ENCODE results near the gene NEIL1.
"Not testable (repeated sequence)": the region's sequence is repeated elsewhere in the genome, so short reads cannot be mapped to it uniquely, and the experiment has no call there.

Gene NEIL1, protein sequence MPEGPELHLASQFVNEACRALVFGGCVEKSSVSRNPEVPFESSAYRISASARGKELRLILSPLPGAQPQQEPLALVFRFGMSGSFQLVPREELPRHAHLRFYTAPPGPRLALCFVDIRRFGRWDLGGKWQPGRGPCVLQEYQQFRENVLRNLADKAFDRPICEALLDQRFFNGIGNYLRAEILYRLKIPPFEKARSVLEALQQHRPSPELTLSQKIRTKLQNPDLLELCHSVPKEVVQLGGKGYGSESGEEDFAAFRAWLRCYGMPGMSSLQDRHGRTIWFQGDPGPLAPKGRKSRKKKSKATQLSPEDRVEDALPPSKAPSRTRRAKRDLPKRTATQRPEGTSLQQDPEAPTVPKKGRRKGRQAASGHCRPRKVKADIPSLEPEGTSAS

GRCh38 chr15:75346796-75347221, at the start of gene NEIL1:
TSS of gene NEIL1 (plus strand) at chr15:75347039. CDS start at chr15:75348906, 1,867 bp downstream.
- TF ChIP-seq ZNF274 (IDR thresholded peaks at IDR 0.05; ENCODE audit: low read depth, low read length), result no peak
- H3K4me3 ChIP-seq (ENCODE audit: low read length), result peak within 1 kb of the TSS; percentile 60

GRCh38 chr15:75298541-75299310, 48.1 kb upstream of the NEIL1 start:
- not testable (repeated sequence) for H3K4me3 ChIP-seq (ENCODE audit: low read length)

- H3K4me3 ChIP-seq (ENCODE audit: low read length), result not testable (repeated sequence)
Observed at GRCh38 chr15:75299311-75299688, 47.5 kb upstream of the NEIL1 start.

- H3K4me3 ChIP-seq (ENCODE audit: low read length), result not testable (repeated sequence)
Observed at GRCh38 chr15:75300026-75300425, 46.8 kb upstream of the NEIL1 start.

DNA sequence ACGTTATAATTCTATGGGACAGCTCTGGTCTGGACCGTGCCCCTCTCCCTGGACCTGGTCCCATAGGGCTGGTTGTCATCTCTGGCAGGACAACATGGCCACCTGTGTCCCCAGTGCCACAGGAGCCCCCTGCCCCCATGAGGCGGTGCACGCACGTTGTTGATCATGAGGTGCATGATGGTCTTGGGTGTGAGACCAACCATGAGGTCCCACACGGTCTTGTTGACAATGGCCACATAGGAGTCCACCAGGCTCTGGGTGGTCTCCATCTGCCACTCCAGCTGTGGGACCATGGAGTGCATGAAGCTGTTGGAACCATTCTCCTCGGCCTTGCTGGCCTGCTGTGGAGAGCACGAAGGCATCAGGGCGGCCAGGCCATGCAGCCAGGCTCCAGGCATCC, 44.5 kb upstream of the NEIL1 start:
- TF ChIP-seq ZNF274 (IDR thresholded peaks at IDR 0.05; ENCODE audit: low read depth, low read length), result no peak
- H3K4me3 ChIP-seq (ENCODE audit: low read length), result no peak overlapping the region

DNA sequence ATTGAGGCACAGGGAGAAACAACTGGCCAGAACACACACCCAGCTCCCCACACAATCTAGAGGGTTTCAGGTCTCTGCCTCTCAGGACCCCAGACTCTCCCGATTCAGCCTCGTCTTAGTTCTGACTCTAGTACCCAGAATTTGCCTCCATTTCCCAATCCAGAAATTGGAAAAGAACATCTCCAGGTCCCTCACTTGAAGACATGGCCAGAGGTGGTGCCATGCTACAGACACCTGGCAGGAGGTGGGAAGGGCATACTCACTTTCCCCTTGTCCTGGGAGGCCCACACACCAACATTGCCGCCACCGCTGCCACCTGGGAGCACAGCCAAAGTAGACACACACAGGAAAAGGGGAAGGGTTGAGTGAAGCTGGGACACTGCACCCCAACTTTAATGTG, 44.1 kb upstream of the NEIL1 start:
- H3K4me3 ChIP-seq (ENCODE audit: low read length), result not testable (repeated sequence)

DNA sequence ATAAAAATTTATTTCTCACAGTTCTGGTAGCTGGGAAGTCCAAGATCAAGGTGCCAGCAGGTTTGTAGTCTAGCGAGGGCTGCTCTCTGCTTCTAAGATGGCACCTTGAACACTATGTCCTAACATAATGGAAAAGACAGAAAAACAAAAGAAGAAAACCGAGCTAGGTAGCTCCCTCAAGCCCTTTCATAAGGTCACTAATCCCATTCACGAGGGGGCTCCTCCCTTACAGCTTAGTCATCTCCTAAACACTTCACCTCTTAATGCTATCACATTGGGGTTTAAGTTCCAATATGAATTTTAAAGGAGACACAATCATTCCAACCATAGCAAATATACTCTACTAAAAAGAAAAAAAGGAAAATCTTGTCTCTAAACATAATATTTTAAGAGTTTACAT, 40.7 kb upstream of the NEIL1 start:
- H3K4me3 ChIP-seq (ENCODE audit: low read length), result no peak overlapping the region
- TF ChIP-seq ZNF274 (IDR thresholded peaks at IDR 0.05; ENCODE audit: low read depth, low read length), result no peak

DNA sequence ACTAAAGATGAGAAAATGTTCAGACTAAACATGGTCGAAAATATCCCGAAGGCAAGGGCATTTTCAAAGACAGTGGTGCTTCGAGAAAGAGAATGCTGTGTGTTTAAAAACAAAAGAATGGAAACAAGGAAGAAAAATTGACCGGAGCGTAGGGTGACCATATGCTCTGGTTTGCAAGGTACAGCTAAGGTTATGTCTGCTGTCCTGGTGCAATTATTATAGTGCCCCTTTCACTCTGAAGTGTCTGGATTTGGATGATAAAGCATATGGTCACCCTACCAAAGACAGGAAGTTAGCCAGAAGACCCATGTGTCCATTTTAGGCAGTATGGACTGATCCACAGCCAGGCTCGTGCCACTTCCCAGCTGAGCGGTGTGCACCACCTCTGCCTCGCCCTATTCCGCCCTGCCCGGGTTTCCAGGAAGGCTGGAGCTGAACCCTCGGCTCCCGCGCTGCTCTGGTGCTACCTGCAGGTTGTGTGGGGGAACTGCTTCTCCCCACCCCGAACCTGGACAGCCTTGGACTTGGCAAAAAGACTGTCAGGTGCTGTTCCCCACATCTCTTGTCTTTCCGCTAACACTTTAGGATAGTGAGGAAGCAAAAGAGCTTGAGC, 39.0 kb upstream of the NEIL1 start:
- no peak overlapping the region for H3K4me3 ChIP-seq (ENCODE audit: low read length)
- TF ChIP-seq ZNF274 (IDR thresholded peaks at IDR 0.05; ENCODE audit: low read depth, low read length), result no peak

GRCh38 chr15:75309711-75310110, 37.1 kb upstream of the NEIL1 start:
- no peak for TF ChIP-seq ZNF274 (IDR thresholded peaks at IDR 0.05; ENCODE audit: low read depth, low read length)
- H3K4me3 ChIP-seq (ENCODE audit: low read length), result no peak overlapping the region

DNA sequence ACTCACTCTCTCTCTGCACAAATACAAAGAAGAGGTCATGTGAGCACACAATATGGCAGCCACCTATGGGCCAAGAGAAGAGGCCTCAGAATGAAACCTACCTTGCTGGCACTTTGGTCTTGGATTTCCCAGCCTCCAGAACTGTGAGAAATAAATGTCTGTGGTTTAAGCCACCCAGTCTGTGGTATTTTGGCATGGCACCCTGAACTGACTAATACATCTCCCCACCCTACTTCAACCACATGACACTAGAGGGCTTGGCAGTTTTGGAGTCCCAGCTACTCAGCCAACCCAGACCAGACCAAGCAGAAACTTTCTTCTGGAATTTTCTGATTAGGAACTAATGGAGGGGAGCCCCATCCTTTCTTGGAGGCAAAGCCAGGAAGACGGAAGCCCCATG, 34.3 kb upstream of the NEIL1 start:
- H3K4me3 ChIP-seq (ENCODE audit: low read length), result not testable (repeated sequence)

- TF ChIP-seq ZNF274 (IDR thresholded peaks at IDR 0.05; ENCODE audit: low read depth, low read length), result no peak
- H3K4me3 ChIP-seq (ENCODE audit: low read length), result no peak overlapping the region
Observed at GRCh38 chr15:75313116-75313845, 33.6 kb upstream of the NEIL1 start.

GRCh38 chr15:75314552-75315290, 32.1 kb upstream of the NEIL1 start:
- no peak for TF ChIP-seq ZNF274 (IDR thresholded peaks at IDR 0.05; ENCODE audit: low read depth, low read length)
- H3K4me3 ChIP-seq (ENCODE audit: low read length), result no peak overlapping the region

DNA sequence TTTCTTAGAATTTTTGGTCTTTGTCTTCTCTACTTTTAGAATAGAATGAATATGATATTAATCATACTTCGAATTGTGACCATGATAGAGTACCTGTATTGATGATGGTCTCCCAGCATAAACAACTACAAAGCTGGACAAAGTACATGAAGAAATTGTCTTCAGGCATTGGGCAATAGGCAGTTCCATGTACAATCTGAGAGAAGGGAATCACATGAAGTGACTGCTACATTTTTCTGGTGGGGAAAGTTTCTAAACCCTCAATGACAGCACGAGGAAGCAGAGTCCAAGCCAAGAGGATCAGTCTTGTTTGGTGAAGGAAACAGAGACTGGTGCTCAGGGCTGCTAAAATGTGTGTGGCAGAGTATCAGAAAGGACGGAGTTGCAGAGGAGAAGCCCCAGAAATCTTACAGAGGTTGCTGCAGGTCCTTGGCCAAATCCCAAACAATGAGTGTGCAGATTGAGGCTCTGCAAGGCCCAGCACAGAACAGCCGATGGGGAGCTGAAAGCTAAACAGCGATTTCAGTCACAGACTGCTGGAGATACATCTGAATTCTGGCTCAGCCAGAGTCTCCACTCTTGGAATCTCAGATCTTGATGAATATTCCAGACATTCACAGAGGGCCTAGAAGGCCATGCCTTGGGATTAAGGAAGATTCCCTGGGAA, 27.5 kb upstream of the NEIL1 start:
- H3K4me3 ChIP-seq (ENCODE audit: low read length), result not testable (repeated sequence)

- no peak for TF ChIP-seq ZNF274 (IDR thresholded peaks at IDR 0.05; ENCODE audit: low read depth, low read length)
Observed at GRCh38 chr15:75321711-75322110, 25.1 kb upstream of the NEIL1 start.

More at GRCh38 chr15:75321711-75322110, 25.1 kb upstream of the NEIL1 start:
- no peak overlapping the region for H3K4me3 ChIP-seq (ENCODE audit: low read length)

Measured in GM08714 (cell line).